ENCODE data around the gene NKAIN1. TPM values are rescaled to one million over a fixed set of nuclear protein-coding genes. Genes with fewer than 3 reads are reported as not detected.
"Not testable (repeated sequence)": the region's sequence is repeated elsewhere in the genome, so short reads cannot be mapped to it uniquely, and the experiment has no call there.

NKAIN1 gene
- polyA plus RNA-seq, 2 of the 4 experiments (the other 2 are of a cell fraction), result 0.74 to 0.80 TPM

DNA sequence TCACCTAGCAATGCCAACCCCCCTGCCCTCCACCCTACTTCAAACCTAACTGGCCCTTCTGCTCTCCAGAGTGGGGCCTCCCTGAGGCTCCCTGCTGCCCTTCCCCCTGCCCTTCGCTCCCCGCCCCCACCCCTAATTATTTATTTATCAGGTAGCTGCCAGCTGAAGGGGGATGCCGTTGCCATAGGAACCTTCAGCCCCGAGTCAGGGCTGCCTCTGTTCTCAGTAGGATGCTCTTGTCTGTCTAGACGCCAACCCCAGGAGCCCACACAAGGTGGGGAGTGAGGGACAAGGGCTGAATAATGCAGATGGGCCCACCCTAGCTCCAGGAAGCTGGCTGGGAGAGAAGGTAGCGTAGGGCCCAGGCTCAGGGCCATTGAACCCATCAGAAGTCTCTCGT is 41.1 kb downstream of the NKAIN1 start:
- no peak for FAIRE-seq
- 80% methylated on average over 5 of the region's 7 CpGs for WGBS (ENCODE audit: missing lambda C conversion rate)
- Histone ChIP-seq H3K4me1 (no peaks in the 10 kb centered on the region), H3K27ac (no peak overlapping the region), H3K4me2 (no peak overlapping the region), H3K4me3 (no peak overlapping the region), H3K9me3 (no peaks in the 10 kb centered on the region)
- DNase-seq (ENCODE audit: low read depth in 1 of 2, low spot score in 1 of 2), result no peak
- no peak for ATAC-seq
- TF ChIP-seq HEYL (CRISPR knock-in tag; IDR thresholded peaks at IDR 0.05), result no peak
- no peak for TF ChIP-seq EHF (CRISPR knock-in tag; IDR thresholded peaks at IDR 0.05)
- TF ChIP-seq JUNB (IDR thresholded peaks at IDR 0.05), result no peak
- TF ChIP-seq BHLHE40 (IDR thresholded peaks at IDR 0.05; ENCODE audit: low read depth, low read length), result no peak
- TF ChIP-seq PHF8 (IDR thresholded peaks at IDR 0.05; ENCODE audit: borderline replicate concordance, low read depth), result no peak
- TF ChIP-seq NFE2L2 (conservative IDR thresholded peaks at IDR 0.05; ENCODE audit: low read length), result no peak
- no peak for TF ChIP-seq HDAC2 (IDR thresholded peaks at IDR 0.05)
- ChIA-PET CTCF (interaction anchor here (1.0 to 2.0 kb wide), 2 partner anchors 13 to 15 kb away, joined by 5 to 9 read pairs; no protein-coding TSS in a partner anchor), POLR2A (no interaction called here)

DNA sequence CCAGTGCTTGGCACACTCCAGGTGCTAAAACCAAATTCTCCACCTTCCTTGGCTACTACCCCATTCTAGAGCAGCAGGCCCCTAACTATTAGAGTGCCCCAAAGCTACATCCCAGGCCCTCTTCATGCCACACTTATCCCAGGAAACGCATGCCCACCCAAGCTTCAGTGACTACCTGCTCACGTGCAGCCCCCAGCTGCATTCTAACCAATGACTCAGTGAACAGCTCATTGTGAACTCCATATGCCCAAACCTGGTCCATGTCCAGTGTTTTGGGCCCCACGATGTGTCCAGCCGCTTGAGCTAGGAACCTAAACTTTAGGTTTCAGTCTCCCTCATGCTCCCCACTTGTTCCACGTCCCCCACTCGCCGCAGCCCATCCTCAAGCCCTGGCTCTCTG is 41.5 kb downstream of the NKAIN1 start:
- Histone ChIP-seq H3K4me2 (no peak overlapping the region), H3K9me3 (no peaks in the 10 kb centered on the region), H3K4me1 (no peaks in the 10 kb centered on the region), H3K27ac (no peak overlapping the region), H3K4me3 (no peak overlapping the region)
- ATAC-seq (no peak), FAIRE-seq (no peak), DNase-seq (ENCODE audit: low read depth in 1 of 2, low spot score in 1 of 2) (no peak)
- ChIA-PET POLR2A (no interaction called here), CTCF (interaction anchor here (0.6 to 2.0 kb wide), 3 partner anchors 13 to 16 kb away, joined by 3 to 9 read pairs (median 5); no protein-coding TSS in a partner anchor)
- 89% methylated on average over 7 of the region's 7 CpGs for WGBS (ENCODE audit: missing lambda C conversion rate)
- TF ChIP-seq MAFK (IDR thresholded peaks at IDR 0.05; ENCODE audit: partially characterized antibody) (no peak), FOSB (CRISPR knock-in tag; IDR thresholded peaks at IDR 0.05) (no peak), NFE2L2 (conservative IDR thresholded peaks at IDR 0.05; ENCODE audit: low read length) (no peak)

DNA sequence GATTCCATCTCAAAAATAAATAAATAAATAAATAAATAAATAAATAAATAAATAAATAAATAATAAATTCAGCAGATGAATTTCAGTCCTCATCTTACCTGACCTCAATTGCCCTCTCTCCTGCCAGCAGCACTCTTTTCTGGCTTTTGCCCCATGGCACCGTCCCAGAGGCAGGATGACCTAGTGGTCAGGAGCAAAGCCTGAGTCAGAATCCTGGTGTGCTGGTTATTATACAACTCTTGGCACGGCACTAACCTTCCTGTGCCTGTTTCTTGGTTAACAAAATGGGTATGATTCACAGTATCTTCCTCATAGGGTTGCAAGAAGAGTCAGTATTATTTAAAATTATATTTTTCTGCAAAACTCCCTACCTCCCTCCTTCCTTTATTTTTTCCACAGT is 43.0 kb downstream of the NKAIN1 start:
- DNase-seq (ENCODE audit: low read depth in 1 of 2, low spot score in 1 of 2) (no peak), FAIRE-seq (no peak), ATAC-seq (no peak)
- Histone ChIP-seq H3K4me3 (no peak overlapping the region), H3K27ac (no peak overlapping the region), H3K4me1 (no peaks in the 10 kb centered on the region), H3K9me3 (no peaks in the 10 kb centered on the region), H3K4me2 (no peak overlapping the region)
- TF ChIP-seq NR3C1 (IDR thresholded peaks at IDR 0.05) (no peak), RAD21 (conservative IDR thresholded peaks at IDR 0.05 in 1 of 2, IDR thresholded peaks at IDR 0.05 in 1 of 2) (no peak), MAFK (IDR thresholded peaks at IDR 0.05; ENCODE audit: partially characterized antibody) (no peak), HOXB13 (CRISPR knock-in tag; IDR thresholded peaks at IDR 0.05; ENCODE audit: low read depth) (no peak), EP300 (IDR thresholded peaks at IDR 0.05) (no peak), CEBPB (IDR thresholded peaks at IDR 0.05) (no peak), HDAC2 (IDR thresholded peaks at IDR 0.05) (no peak)
- ChIA-PET POLR2A (interaction anchor here (0.6 kb wide), 1 partner anchor 292 kb away, joined by 3 read pairs; no protein-coding TSS in a partner anchor), CTCF (interaction anchor here (0.6 kb wide), 1 partner anchor 9 kb away, joined by 3 read pairs; no protein-coding TSS in a partner anchor)
- WGBS (ENCODE audit: missing lambda C conversion rate), result 25% methylated on average over 2 of the region's 2 CpGs

DNA sequence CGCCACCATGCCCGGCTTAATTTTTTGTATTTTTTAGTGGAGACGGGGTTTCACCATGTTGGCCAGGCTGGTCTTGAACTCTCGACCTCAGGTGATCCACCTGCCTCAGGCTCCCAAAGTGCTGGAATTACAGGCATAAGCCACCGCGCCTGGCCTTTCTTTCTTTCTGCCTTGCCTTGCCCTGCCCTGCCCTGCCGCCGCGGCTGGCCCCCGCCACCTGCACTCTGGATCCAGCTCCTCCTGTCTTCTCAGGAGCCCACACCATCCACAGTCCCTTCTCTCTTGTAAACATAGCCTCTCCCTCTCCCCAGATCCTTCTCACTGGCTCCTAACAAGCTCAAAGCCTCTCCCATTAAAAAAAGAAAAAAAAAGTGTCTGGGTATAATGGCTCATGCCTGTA is 44.4 kb downstream of the NKAIN1 start:
- ATAC-seq, FAIRE-seq: not testable (repeated sequence)
- CTCF ChIA-PET, result interaction anchor here (0.6 to 7.5 kb wide), 4 partner anchors 12 to 423 kb away, joined by 3 to 48 read pairs (median 4); no protein-coding TSS in a partner anchor

DNA sequence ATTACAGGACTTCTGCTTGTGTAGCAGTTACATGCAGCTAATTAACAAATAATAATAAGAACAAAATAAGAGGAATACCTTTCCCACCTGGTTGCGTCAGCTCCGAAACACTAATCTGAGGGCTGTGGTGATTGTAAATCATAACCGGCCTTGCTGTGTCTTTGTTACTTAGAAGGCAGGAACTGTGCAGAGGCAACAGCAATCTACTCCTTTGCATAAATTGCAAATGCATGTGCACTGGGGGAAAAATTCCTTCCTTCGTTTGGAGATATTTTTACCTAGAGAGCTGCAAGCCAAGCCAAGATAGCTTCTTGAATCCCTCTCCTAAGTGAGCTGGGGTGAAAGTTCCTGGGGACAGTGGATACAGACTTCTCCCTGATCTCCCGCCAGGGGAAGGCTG is 46.0 kb downstream of the NKAIN1 start:
- Histone ChIP-seq H3K4me1 (no peaks in the 10 kb centered on the region), H3K27ac (no peak overlapping the region), H3K4me2 (no peak overlapping the region), H3K4me3 (no peak overlapping the region), H3K9me3 (no peaks in the 10 kb centered on the region)
- CTCF ChIA-PET, result interaction anchor here (1.1 to 7.5 kb wide), 2 partner anchors 10 to 12 kb away, joined by 3 to 48 read pairs; no protein-coding TSS in a partner anchor
- ATAC-seq, result no peak
- no peak for FAIRE-seq
- 79% methylated on average over 5 of the region's 5 CpGs for WGBS (ENCODE audit: missing lambda C conversion rate)
- no peak for TF ChIP-seq ZC3H11A (IDR thresholded peaks at IDR 0.05)
- TF ChIP-seq MAFK (IDR thresholded peaks at IDR 0.05; ENCODE audit: partially characterized antibody), result no peak
- TF ChIP-seq HOXB13 (CRISPR knock-in tag; IDR thresholded peaks at IDR 0.05; ENCODE audit: low read depth), result no peak
- TF ChIP-seq CHD2 (IDR thresholded peaks at IDR 0.05; ENCODE audit: low read length, partially characterized antibody), result no peak
- no peak for TF ChIP-seq JUN (IDR thresholded peaks at IDR 0.05)
- no peak for TF ChIP-seq HDAC2 (IDR thresholded peaks at IDR 0.05)
- TF ChIP-seq ESRRA (IDR thresholded peaks at IDR 0.05; ENCODE audit: borderline replicate concordance, low read length), result no peak
- no peak for TF ChIP-seq CHD4 (IDR thresholded peaks at IDR 0.05; ENCODE audit: borderline replicate concordance)
- no peak for TF ChIP-seq MAZ (IDR thresholded peaks at IDR 0.05; ENCODE audit: borderline replicate concordance, low read depth, low read length)
- TF ChIP-seq RFX5 (IDR thresholded peaks at IDR 0.05), result no peak
- TF ChIP-seq, protein P1, sequence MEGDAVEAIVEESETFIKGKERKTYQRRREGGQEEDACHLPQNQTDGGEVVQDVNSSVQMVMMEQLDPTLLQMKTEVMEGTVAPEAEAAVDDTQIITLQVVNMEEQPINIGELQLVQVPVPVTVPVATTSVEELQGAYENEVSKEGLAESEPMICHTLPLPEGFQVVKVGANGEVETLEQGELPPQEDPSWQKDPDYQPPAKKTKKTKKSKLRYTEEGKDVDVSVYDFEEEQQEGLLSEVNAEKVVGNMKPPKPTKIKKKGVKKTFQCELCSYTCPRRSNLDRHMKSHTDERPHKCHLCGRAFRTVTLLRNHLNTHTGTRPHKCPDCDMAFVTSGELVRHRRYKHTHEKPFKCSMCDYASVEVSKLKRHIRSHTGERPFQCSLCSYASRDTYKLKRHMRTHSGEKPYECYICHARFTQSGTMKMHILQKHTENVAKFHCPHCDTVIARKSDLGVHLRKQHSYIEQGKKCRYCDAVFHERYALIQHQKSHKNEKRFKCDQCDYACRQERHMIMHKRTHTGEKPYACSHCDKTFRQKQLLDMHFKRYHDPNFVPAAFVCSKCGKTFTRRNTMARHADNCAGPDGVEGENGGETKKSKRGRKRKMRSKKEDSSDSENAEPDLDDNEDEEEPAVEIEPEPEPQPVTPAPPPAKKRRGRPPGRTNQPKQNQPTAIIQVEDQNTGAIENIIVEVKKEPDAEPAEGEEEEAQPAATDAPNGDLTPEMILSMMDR (IDR thresholded peaks at IDR 0.05), result no peak
- TF ChIP-seq GATA3 (IDR thresholded peaks at IDR 0.05; ENCODE audit: borderline replicate concordance), result no peak
- TF ChIP-seq NPAS2 (CRISPR knock-in tag; IDR thresholded peaks at IDR 0.05; ENCODE audit: borderline replicate concordance), result no peak
- TF ChIP-seq RNF2 (IDR thresholded peaks at IDR 0.05; ENCODE audit: borderline replicate concordance, low read depth), result no peak
- no peak for TF ChIP-seq CEBPB (IDR thresholded peaks at IDR 0.05)
- POLR2A ChIA-PET, result no interaction called here
- no peak for DNase-seq (ENCODE audit: low read depth in 1 of 2, low spot score in 1 of 2)

More for the DNA sequence above, 44.4 kb downstream of the NKAIN1 start:
- not testable (repeated sequence) for H3K9me3 ChIP-seq; H3K4me3 ChIP-seq; H3K4me2 ChIP-seq; H3K4me1 ChIP-seq; DNase-seq (ENCODE audit: low read depth in 1 of 2, low spot score in 1 of 2); H3K27ac ChIP-seq
- POLR2A ChIA-PET, result interaction anchor here (0.7 kb wide), 1 partner anchor 305 kb away, joined by 3 read pairs; no protein-coding TSS in a partner anchor
- WGBS (ENCODE audit: missing lambda C conversion rate), result 72% methylated on average over 10 of the region's 10 CpGs

Measured in A549 (cell line).